ENCODE measurements around the gene MAPK1IP1L.
"Not testable (repeated sequence)": the region's sequence is repeated elsewhere in the genome, so short reads cannot be mapped to it uniquely, and the experiment has no call there.

MAPK1IP1L gene

DNA sequence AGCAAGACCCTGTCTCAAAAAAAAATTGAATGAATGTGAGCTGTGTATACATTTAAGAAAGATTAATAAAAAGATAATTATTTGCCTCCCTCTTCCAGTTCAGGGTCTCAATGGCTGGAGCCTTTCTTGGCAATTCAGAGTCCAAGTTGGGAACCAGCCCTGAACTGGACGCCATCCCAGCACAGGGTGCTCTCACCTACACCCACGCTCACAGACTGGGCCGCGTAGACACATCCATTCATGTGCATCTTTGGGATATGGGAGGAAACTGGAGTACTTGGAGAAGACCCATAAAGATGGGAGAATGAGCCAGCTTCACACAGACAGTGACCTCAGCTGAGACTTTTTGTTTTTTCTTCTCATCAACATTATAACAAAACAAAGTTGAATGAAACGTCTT lies 6.5 kb downstream of the MAPK1IP1L start:
- DNase-seq = no peak

- no peak for DNase-seq
These were observed 7.9 kb downstream of the MAPK1IP1L start for GRCh38 chr14:55059333-55059732.

DNA sequence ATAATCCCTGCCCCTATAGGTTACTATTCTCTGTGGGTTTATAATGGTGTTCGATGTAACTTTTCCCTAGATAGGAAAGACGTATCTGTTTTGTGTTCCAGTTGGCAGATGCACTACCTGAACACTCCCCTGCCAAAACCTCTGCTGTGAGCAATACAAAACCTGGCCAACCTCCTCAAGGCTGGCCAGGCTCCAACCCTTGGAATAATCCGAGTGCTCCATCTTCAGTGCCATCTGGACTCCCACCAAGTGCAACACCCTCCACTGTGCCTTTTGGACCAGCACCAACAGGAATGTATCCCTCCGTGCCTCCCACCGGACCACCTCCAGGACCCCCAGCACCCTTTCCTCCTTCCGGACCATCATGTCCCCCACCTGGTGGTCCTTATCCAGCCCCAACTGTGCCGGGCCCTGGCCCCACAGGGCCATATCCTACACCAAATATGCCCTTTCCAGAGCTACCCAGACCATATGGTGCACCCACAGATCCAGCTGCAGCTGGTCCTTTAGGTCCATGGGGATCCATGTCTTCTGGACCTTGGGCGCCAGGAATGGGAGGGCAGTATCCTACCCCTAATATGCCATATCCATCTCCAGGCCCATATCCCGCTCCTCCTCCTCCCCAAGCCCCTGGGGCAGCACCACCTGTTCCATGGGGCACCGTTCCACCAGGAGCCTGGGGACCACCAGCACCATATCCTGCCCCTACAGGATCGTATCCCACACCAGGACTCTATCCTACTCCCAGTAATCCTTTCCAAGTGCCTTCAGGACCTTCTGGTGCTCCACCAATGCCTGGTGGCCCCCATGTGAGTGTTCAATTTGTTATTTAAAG lies 11.3 kb downstream of the MAPK1IP1L start:
- no peak for DNase-seq

DNA sequence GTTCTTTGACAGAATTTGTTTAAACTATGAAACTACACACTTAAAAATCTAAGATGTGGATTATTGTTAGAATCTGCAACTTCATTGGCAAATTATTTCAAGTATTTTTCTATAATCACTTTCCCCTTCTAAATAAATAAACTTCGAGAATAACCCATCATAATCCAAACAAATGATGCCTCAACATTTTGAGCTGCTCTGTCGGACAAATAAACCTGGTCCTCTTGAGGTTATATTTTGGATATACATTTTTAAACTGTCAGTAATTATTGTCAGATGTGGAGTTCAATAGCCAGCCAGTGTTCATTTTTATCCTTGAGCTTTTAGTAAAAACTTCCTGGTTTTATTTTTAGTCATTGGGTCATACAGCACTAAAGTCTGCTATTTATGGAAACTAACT lies 13.4 kb downstream of the MAPK1IP1L start:
- not testable (repeated sequence) for DNase-seq

GRCh38 chr14:55065411-55065810 lies 14.0 kb downstream of the MAPK1IP1L start:
- no peak for DNase-seq

DNA sequence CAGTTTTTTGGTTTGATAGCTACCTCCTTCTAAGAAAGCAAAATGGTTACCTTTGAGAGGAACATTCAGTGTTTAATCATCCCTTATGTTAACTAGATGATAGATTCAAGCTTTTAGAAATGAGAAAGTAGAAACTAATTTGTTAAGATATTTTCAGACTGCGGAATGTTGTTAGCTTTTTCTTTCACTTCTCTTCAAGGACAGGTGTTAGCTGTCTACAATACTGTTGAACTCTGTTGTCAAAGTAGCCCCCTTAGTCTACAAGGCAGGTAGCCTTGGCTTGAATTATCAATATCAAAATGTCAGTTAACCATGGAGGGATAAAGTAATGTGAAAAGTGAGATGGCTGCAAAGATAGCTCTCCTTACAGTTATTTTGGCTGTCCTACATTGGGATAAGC lies 14.8 kb downstream of the MAPK1IP1L start:
- DNase-seq = no peak

DNA sequence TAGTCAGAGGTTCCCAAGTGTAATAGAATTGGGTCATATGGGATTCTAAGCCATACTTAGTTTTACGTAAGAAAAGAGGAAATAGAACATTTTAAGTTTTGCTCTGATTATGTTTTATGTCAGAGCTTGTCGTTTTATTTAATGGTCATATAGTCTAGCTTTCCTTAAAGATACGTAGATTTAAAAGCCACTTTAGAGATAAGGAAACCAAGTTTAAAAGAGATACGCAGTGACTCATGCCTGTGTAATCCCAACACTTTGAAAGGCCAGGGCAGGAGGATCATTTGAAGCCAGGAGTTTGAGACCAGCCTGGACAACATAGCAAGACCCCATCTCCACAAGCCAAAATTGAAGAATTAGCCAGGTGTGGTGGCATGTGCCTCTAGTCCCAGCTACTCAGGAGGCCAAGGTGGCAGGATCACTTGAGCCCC lies 19.5 kb downstream of the MAPK1IP1L start:
- DNase-seq = no peak

GRCh38 chr14:55071870-55072640 lies 20.6 kb downstream of the MAPK1IP1L start:
- DNase-seq = peak; percentile 16

GRCh38 chr14:55073856-55074255 lies 22.4 kb downstream of the MAPK1IP1L start:
- no peak for DNase-seq

- DNase-seq = no peak
These were observed 23.2 kb downstream of the MAPK1IP1L start for GRCh38 chr14:55074662-55075061.

DNA sequence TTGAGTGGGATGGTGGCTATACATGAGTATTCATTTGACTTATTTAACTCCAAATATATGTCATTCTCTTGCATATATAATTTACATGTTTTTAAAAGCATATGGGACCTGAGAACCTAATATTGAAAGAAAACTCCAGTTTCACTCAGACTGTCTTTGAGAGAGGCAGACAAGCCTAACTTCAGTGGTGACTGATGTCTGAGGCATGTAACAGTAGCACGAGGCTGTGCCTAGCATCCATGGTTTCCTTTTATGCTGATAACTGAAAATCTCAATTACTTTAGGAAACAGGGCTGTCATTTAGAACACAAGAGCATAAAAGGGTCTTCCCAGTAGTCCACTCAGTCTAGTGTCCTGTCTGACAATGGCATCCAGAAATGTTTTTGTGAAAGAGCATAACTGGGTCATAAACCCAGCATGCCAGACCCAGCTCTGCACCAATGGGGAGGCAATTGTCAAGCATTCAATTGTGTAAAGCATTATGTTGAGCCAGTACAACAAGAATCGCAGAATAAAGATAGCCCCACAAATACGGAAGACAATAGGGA lies 24.3 kb downstream of the MAPK1IP1L start:
- no peak for DNase-seq

DNA sequence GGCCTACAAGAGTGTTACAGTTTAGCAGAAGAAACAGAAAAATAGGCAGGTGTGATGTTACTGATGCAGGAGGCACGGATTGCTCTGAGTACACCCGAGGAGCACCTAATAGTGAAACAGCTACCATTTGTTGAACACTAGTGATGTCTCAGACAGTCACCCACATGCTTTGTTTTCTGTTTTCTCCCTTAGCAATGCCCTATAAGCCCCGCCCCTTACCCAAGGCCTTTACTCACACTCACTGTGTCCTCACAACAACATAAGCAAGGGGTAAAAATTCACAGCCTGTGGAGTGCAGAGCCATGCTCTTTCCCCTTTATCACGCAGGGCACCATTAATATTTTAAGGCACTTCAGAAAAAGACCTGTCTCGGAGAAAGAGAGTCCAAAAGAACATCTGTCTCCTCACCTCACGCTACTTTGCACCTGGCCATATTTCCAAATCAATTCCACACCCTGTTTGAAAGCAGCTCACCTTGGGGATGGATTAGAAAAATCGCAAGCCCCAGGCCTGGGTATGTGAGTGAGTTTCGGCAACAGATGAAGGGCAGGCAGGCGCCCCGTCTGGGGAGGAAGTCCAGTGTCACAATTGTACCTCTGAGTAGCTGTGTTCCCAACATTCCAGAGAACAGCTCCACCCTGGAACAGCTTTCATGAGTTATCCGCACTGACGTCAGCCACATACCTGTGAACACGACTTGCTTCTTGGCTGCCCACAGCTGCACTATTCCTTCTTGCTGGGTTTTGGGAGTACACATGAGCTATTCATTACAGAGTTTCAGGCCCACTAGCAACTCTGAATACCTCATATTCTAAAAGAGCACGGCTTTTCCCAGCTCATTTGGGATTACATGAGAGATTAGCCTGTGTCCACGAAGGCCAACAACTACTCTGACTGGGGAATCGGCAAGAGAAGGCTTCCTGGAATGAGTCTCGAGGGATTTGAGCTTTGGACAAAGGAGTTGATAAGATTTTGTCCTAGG lies 26.0 kb downstream of the MAPK1IP1L start:
- no peak for DNase-seq

- not testable (repeated sequence) for DNase-seq
These were observed 28.5 kb downstream of the MAPK1IP1L start for GRCh38 chr14:55079961-55080360.

DNA sequence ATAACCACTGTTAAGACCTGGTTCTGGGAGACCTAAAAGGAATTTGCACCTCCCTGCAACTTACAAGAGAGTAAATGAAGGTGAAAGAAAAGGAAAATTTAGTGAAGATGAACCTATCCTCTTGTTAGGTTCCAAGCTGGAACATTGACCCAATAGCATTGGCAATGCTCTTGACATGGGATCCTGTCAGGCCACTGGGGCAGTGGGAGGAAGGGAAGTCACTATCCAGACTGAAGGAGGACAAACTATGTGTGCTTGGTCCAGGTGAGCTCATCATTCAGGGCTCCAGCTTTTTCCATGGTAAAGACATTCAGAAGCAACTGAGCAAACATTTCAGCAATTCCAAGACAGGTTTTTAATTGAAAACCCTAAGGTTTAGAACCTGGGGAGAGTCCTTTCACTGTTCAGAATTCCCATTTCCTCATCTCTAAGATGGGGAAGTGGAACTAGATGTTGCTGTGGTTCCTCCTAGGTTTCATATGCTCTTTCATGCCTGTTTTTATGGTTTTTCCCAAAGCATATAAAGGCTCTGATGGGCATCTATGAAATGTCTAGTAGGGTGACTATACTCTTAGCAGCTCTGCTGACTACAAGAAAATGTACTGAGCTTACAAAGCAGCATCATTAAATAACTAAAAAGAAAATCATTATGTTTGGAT lies 33.1 kb downstream of the MAPK1IP1L start:
- DNase-seq = no peak

- DNase-seq = no peak
These were observed 33.7 kb downstream of the MAPK1IP1L start for GRCh38 chr14:55085060-55085660.

DNA sequence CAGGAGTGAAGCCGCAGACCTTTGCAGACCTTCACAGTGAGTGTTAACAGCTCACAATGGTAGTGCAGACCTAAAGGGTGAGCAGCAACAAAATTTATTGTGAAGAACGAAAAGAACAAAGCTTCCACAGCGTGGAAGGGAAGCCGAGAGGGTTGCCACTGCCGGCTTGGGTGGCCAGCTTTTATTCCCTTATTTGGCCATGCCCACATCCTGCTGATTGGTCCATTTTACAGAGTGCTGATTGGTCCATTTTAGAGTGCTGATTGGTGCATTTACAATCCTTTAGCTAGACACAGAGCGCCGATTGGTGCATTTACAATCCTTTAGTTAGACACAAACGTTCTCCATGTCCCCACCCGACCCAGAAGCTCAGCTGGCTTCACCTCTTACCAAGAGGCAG lies 35.5 kb downstream of the MAPK1IP1L start:
- no peak for DNase-seq

GRCh38 chr14:55088356-55088755 lies 36.9 kb downstream of the MAPK1IP1L start:
- DNase-seq = no peak

DNA sequence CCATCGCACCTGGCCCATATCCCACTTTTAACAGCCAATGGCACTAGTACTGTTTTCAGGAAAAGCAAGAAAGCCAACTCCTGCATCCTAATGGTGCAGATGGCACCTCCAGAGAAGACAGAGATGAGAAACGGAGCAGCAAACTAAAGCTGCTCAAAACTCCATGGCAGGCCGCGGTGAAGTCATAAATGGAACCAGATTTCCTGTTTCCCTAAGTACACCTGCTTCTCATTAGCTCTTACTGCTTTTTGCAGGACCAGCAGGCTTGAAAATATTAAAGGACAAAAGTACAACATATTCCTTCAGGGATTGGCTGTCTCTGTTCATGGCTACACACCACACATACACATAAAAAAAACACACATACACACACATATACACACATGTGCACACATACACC lies 40.9 kb downstream of the MAPK1IP1L start:
- DNase-seq = no peak

- no peak for DNase-seq
These were observed 43.1 kb downstream of the MAPK1IP1L start for GRCh38 chr14:55094292-55095157.

DNA sequence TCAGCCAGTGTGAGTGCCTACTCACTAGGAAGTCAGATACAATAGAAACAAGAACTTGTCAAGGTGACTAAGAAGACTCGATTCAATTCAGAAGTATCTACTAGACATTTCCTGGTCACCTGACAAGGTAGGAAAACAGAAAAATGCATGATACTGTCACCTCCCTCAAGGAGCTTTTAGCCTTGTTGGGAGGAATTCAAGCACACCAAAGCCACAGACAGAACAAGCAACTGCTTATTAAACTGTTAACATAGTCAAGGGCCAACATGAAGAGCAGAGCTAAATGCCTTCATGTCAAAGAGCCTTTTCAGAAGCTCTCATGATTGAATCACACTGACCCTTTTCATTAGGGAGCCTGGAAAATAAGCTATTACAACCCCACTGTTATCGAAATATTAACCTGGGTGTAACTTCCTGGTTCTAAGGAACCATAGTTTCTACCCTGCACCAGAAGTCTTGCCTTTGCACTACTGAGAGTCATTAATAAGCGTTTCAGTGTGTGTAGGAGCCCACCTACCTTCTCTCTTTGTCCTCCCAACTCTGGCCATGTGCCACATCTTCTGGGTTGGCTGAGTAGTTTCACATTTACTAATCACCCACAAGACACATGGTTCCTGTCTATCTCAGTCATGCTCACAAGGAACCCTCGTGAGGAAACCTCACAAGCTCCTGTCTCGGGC lies 46.6 kb downstream of the MAPK1IP1L start:
- DNase-seq = no peak
